Amniotic stem cell (primary cell): ENCODE measurements around the gene NCKAP5.

ENCODE experiments used
- DNase-seq: peaks from one replicate; lab custom pipeline; 2025; lab: John Stamatoyannopoulos, UW

NCKAP5 gene

GRCh38 chr2:133204421-133204820 is 363.8 kb downstream of the NCKAP5 start:
- no peak for DNase-seq

GRCh38 chr2:133200684-133201421 is 367.4 kb downstream of the NCKAP5 start:
- peak; percentile 40 for DNase-seq

GRCh38 chr2:133198678-133199077 is 369.6 kb downstream of the NCKAP5 start:
- DNase-seq, result no peak

- no peak for DNase-seq
Observed at GRCh38 chr2:133197156-133197555, 371.1 kb downstream of the NCKAP5 start.

- DNase-seq, result no peak
Observed at GRCh38 chr2:133194777-133195335, 373.4 kb downstream of the NCKAP5 start.

- DNase-seq, result no peak
Observed at GRCh38 chr2:133194362-133194655, 374.0 kb downstream of the NCKAP5 start.

- DNase-seq, result no peak
Observed at GRCh38 chr2:133193544-133194361, 374.5 kb downstream of the NCKAP5 start.

GRCh38 chr2:133192028-133192427 is 376.2 kb downstream of the NCKAP5 start:
- DNase-seq, result no peak

GRCh38 chr2:133177196-133177595 is 391.1 kb downstream of the NCKAP5 start:
- no peak for DNase-seq

GRCh38 chr2:133175926-133176325 is 392.3 kb downstream of the NCKAP5 start:
- DNase-seq, result no peak

GRCh38 chr2:133173224-133173623 is 395.0 kb downstream of the NCKAP5 start:
- no peak for DNase-seq

GRCh38 chr2:133171393-133172004 is 396.8 kb downstream of the NCKAP5 start:
- DNase-seq, result peak; percentile 52

GRCh38 chr2:133169274-133169912 is 398.9 kb downstream of the NCKAP5 start:
- no peak for DNase-seq

- DNase-seq, result no peak
Observed at GRCh38 chr2:133167990-133168389, 400.3 kb downstream of the NCKAP5 start.

- DNase-seq, result no peak
Observed at GRCh38 chr2:133167223-133167622, 401.0 kb downstream of the NCKAP5 start.

GRCh38 chr2:133166031-133166430 is 402.2 kb downstream of the NCKAP5 start:
- no peak for DNase-seq

- no peak for DNase-seq
Observed at GRCh38 chr2:133163111-133163510, 405.2 kb downstream of the NCKAP5 start.

GRCh38 chr2:133158442-133158841 is 409.8 kb downstream of the NCKAP5 start:
- no peak for DNase-seq

GRCh38 chr2:133158024-133158423 is 410.2 kb downstream of the NCKAP5 start:
- no peak for DNase-seq

GRCh38 chr2:133157141-133157540 is 411.1 kb downstream of the NCKAP5 start:
- no peak for DNase-seq

- no peak for DNase-seq
Observed at GRCh38 chr2:133152801-133153200, 415.5 kb downstream of the NCKAP5 start.

GRCh38 chr2:133148187-133148586 is 420.1 kb downstream of the NCKAP5 start:
- no peak for DNase-seq
